Activated naive CD4-positive, alpha-beta T cell treated with anti-CD3 and anti-CD28 coated beads, Interleukin-2, amount 50 U/mL, for 72 hours (primary cell): Measurements from ENCODE around the gene GAMT. TPM values are rescaled to one million over a fixed set of nuclear protein-coding genes. Genes with fewer than 3 reads are reported as not detected.
"Not testable (repeated sequence)": the region's sequence is repeated elsewhere in the genome, so short reads cannot be mapped to it uniquely, and the experiment has no call there.

ENCODE experiments used
- ATAC-seq, 2 donors: fragments of 150-1000 bp; cut with Tn5 transposase; 2 replicates each; pipeline ENCODE4 v1.10.0; 2021; ENCODE audit warnings: mild to moderate bottlenecking in 2 of 2, moderate library complexity in 2 of 2
- DNase-seq, 2 donors: peaks; one replicate each; pipeline ENCODE4 v3.0.0; 2021 to 2022; ENCODE audit warnings: low spot score in 2 of 2
- H3K27ac Mint-ChIP-seq, 2 donors: one replicate each; pipeline ENCODE4 v1.8.0; 2022; ENCODE audit warnings: mild to moderate bottlenecking in 2 of 2, mixed read lengths in 2 of 2
- H3K36me3 Mint-ChIP-seq, 2 donors: one replicate each; pipeline ENCODE4 v1.8.0; 2022; ENCODE audit warnings: mixed read lengths in 2 of 2
- H3K9me3 Mint-ChIP-seq, 2 donors: one replicate each; pipeline ENCODE4 v1.8.0; 2022; ENCODE audit warnings: mixed read lengths in 2 of 2
- total RNA-seq, 2 donors: library from RNA; stranded (reverse); gene quantifications; one replicate each; pipeline ENCODE4 v1.2.3, GENCODE V29; 2022

Gene GAMT
- total RNA-seq: 10 to 100 TPM in 1 of 2 donors, 1 to 10 TPM in 1; 4.2 to 30.2 TPM

- ATAC-seq: peak; percentile 54 to 85
- DNase-seq: peak in 1 of 2 donors; percentile 74
- H3K36me3 Mint-ChIP-seq: no peaks in the 10 kb centered on the region
- H3K27ac Mint-ChIP-seq: no peak within 1 kb of the TSS
- H3K9me3 Mint-ChIP-seq: no peaks in the 10 kb centered on the region
Observed at GRCh38 chr19:1401138-1401888, at the start of gene GAMT. Gene GAMT, minus strand, starts transcription at chr19:1401542. Its CDS starts 66 bp downstream, at chr19:1401476.

- Mint-ChIP-seq H3K36me3 (peaks cover 0 to 7% of the 10 kb centered on the region in 2 donors), H3K9me3 (no peaks in the 10 kb centered on the region), H3K27ac (no peak within 1 kb of the TSS)
- DNase-seq (peak in 1 of 2 donors; percentile 50), ATAC-seq (peak in 1 of 2 donors; percentile 25)
Observed at GRCh38 chr19:1449467-1450442, 48.4 kb upstream of the GAMT start, which contains the start of gene APC2. Gene APC2, plus strand, starts transcription at chr19:1450121. Its CDS starts 2,881 bp downstream, at chr19:1453002.

DNA sequence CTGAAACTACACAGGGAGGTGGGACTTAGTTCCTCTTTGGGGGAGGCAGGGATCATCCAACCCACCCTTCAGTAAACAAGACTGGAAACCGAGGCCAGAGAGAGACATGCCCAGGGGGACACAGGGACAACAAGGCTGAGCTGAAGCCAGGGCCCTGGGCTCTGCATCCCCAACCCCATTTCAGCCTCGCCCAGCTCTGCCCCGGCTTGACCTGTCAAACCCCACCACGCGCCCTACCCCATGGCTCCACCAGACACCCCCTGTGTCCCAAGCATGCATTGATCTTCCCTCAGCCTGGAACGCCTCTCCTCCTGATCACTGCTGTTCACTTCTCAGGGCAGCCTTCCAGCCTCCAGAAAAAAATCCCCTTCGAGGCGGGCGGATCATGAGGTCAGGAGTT is 46.6 kb upstream of the GAMT start:
- H3K27ac Mint-ChIP-seq: no peak overlapping the region
- H3K36me3 Mint-ChIP-seq: peaks cover 0 to 7% of the 10 kb centered on the region in 2 donors
- ATAC-seq: no peak
- no peaks in the 10 kb centered on the region for H3K9me3 Mint-ChIP-seq
- no peak for DNase-seq

GRCh38 chr19:1447504-1447903 is 46.2 kb upstream of the GAMT start:
- H3K36me3 Mint-ChIP-seq: peaks cover 0 to 7% of the 10 kb centered on the region in 2 donors
- no peaks in the 10 kb centered on the region for H3K9me3 Mint-ChIP-seq
- DNase-seq (no peak), ATAC-seq (no peak)
- no peak overlapping the region for H3K27ac Mint-ChIP-seq

DNA sequence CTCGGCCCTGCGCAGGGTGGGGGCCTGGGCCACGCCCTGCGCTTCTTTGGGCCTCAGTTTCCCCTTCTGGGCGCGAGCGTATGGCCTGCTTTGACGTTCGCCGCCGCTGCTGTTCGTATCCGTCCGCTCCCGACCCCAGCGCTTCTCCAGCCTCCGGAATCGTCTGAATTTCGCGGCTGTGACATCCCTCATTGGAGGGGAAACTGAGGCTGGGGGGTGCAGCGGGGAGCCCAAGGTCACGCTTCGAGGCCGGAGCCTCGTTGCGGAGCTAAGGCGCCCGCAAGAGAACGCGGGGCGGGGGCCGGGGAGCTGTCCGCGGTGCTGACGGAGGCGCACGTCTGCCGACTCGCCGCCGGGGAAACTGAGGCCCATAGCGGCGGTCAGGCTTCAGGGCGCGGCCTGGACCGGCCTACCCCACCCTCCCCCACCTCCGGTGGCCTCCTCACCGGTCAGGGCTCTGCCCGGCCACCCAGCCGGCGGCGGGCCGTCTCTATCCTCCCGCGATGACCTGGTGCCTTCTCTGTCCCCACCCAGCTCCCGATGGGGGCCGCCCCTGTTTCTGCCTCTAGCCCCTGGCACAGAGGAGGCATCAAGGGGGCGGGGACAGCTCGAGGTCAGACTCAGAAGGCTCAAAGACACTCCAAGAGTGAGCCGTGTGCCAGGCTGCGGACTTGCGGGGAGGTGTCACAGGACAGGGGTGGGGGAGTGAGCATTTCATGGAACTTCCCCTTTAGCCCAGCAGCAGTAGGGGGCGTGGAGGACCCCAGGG is 45.6 kb upstream of the GAMT start:
- Mint-ChIP-seq H3K27ac (no peak overlapping the region), H3K36me3 (peaks cover 2 to 7% of the 10 kb centered on the region in 2 donors), H3K9me3 (no peaks in the 10 kb centered on the region)
- DNase-seq (no peak), ATAC-seq (no peak)

- peak in 1 of 2 donors; percentile 10 for ATAC-seq
- peaks cover 7 to 10% of the 10 kb centered on the region in 2 donors for H3K36me3 Mint-ChIP-seq
- no peak for DNase-seq
- no peak overlapping the region for H3K27ac Mint-ChIP-seq
- no peaks in the 10 kb centered on the region for H3K9me3 Mint-ChIP-seq
Observed at GRCh38 chr19:1445932-1446712, 44.8 kb upstream of the GAMT start.

DNA sequence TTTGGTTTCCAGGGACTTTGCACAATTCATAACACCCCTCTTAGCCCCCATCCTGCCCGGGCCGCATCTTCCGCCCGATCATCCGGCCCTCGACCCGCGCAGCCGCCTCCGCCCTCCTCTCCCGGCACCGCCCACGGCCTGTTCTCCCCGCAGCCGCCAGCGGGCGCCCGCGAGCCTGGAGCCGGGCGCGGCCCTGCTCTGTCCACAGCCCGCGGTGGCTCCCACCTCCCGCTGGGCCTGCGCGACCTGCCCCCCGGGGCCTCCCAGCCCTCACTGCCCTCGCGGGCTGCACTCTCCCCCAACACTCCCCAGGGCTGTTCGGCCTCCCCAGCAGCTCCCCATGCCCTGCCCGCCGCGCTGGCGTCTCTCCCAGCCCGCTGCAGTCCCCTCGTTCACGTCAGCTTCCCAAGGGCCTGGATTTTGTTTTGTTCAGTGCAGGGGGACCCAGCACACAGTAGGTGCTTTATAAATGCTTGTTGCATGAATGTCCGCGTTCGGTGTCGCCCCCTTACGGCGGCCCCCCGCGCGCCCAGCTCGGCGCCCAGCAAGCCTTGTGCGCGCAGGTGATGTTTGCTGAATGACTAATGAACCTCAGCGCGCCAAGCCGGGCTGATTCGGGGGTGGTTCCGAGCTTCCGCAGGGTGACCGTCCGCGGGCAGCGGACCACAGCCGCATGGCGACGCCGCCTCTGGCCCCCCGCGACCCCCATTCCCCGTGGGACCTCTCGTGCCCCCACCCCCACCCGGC is 44.0 kb upstream of the GAMT start:
- peak; percentile 71 to 88 for ATAC-seq

GRCh38 chr19:1441677-1442438 is 40.5 kb upstream of the GAMT start:
- DNase-seq (no peak), ATAC-seq (no peak)
- H3K36me3 Mint-ChIP-seq: peaks cover 24 to 36% of the 10 kb centered on the region in 2 donors
- H3K9me3 Mint-ChIP-seq: no peaks in the 10 kb centered on the region
- H3K27ac Mint-ChIP-seq: peak overlapping the region; percentile 96 to 100

More for the DNA sequence above, 44.0 kb upstream of the GAMT start:
- peak; percentile 81 to 91 for DNase-seq
- Mint-ChIP-seq H3K9me3 (no peaks in the 10 kb centered on the region), H3K36me3 (peaks cover 9 to 18% of the 10 kb centered on the region in 2 donors), H3K27ac (peak overlapping the region in 1 of 2 donors; percentile 74)

DNA sequence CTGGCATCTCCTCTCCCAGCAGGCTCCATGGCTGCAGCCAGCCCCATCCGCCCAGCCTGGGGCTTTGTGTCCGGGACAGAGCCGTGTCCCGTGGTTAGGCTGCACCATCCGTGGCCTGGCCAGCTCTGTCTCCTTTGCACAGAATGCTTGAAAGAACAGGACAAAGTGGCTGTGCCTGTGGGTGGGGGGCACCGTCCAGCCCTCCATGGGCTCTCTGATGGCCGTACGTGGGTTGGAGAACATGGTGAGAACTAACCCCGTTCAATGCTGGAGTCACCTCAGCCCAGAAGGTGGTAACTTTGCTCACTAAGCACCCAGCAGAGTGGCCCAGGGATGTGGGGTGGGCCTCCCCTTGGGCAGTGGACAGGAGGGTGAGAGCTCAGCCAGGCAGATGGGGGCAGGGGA is 39.7 kb upstream of the GAMT start:
- DNase-seq (no peak), ATAC-seq (no peak)
- H3K9me3 Mint-ChIP-seq: no peaks in the 10 kb centered on the region
- H3K36me3 Mint-ChIP-seq: peaks cover 24 to 36% of the 10 kb centered on the region in 2 donors
- peak overlapping the region; percentile 96 to 100 for H3K27ac Mint-ChIP-seq

DNA sequence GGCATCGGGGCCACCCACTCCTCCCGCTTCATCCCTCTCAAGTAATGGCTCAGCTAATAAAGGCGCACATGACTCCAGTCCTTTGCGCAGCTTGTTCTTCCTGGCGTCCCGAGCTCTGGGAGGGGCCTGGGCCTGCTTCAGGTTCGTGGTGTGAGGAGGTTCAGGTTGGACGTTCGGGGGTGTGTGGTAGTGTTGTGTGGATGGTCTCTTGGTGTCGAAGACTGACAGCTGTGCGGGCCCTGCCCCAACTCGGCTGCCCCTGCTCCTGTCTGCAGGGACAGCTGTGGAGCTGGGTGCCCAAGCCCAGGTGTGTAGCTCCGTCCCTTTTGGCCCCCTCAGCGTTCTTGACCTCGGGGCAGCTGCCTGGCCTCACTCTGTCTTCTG is 39.1 kb upstream of the GAMT start:
- peaks cover 24 to 36% of the 10 kb centered on the region in 2 donors for H3K36me3 Mint-ChIP-seq
- no peak for ATAC-seq
- H3K9me3 Mint-ChIP-seq: no peaks in the 10 kb centered on the region
- DNase-seq: no peak
- peak overlapping the region; percentile 96 to 100 for H3K27ac Mint-ChIP-seq

- H3K9me3 Mint-ChIP-seq, ATAC-seq, DNase-seq: not testable (repeated sequence)
- Mint-ChIP-seq H3K36me3 (peaks cover 24 to 36% of the 10 kb centered on the region in 2 donors), H3K27ac (peak overlapping the region; percentile 96 to 100)
Observed at GRCh38 chr19:1439525-1440417, 38.4 kb upstream of the GAMT start.

DNA sequence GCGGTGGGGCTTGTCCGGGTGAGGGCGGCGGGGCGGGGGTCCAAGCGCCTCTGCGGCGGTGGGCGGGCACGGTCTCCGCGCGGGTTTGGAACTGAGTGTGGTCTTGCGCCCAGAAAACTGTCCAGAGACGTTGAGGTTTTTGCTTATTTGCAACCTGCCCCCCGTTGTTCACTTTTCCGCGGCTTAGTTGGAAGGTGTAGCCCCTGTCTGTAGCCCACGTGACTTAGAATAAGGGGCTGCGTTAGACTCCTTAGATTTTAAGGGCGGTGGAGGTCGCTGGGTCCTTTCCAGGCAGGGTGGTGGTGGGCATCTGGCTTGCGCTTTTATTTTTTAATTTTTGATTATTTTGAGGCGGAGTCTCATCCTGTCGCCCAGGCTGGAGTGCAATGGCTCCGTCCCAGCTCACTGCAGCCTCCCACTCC is 37.6 kb upstream of the GAMT start:
- Mint-ChIP-seq H3K27ac (peak overlapping the region; percentile 96 to 100), H3K9me3 (no peaks in the 10 kb centered on the region), H3K36me3 (peaks cover 24 to 36% of the 10 kb centered on the region in 2 donors)
- ATAC-seq (peak in 1 of 2 donors; percentile 1), DNase-seq (no peak)
